Testis (tissue), 3 donors: ENCODE measurements around the gene FBXO31. TPM values are rescaled to one million over a fixed set of nuclear protein-coding genes. Genes with fewer than 3 reads are reported as not detected.

ENCODE experiments used
- DNase-seq: peaks from one replicate; pipeline ENCODE4 v3.0.0-alpha.2; 2019
- H3K27ac ChIP-seq, 2 donors: fragments of 200-600 bp; sonication (generic); one replicate each; pipeline ENCODE4 v1.5.1; 2019
- H3K27me3 ChIP-seq: fragments of 200-600 bp; sonication (generic); one replicate; pipeline ENCODE4 v1.5.1; 2019
- H3K36me3 ChIP-seq: fragments of 200-600 bp; sonication (generic); one replicate; pipeline ENCODE4 v1.5.1; 2017; ENCODE audit warnings: low read depth; ENCODE audit errors: missing control alignments
- H3K4me1 ChIP-seq: fragments of 200-600 bp; sonication (generic); one replicate; pipeline ENCODE4 v1.5.1; 2019
- H3K4me3 ChIP-seq, 2 donors: fragments of 200-600 bp; sonication (generic); one replicate each; pipeline ENCODE4 v1.5.1; 2017 to 2019
- H3K9me3 ChIP-seq: fragments of 200-600 bp; sonication (generic); one replicate; pipeline ENCODE4 v1.5.1; 2017
- POLR2A ChIP-seq: fragments of 450-650 bp; IDR thresholded peaks from one replicate; pipeline ENCODE4 v1.6.1; 2017; ENCODE audit warnings: antibody characterized with exemption, mild to moderate bottlenecking, moderate library complexity
- WGBS, 2 donors: methylation state at CpG; one replicate each; pipeline ENCODE4 v1.1.5; 2018; 5-methylcytosine and 5-hydroxymethylcytosine counted together
- intact Hi-C: fragments of 100-400 bp; cut with DNase I; formaldehyde crosslinking; loops from one replicate; pipeline ENCODE4 v1.15.1; 2023; ENCODE audit warnings: low total_unique reads
- polyA plus RNA-seq: library from polyadenylated mRNA; stranded (reverse); fragments of 350-450 nt; fragmentation: Illumina TruSeq; extraction: RNeasy Lipid Tissue Mini Kit (QIAGEN cat#74804); gene quantifications from one replicate; pipeline ENCODE4 v1.2.3, GENCODE V29; 2014; ENCODE audit warnings: low read depth, low replicate concordance; ENCODE audit not compliant: insufficient read depth
- total RNA-seq, 2 donors: library from RNA; depleted of rRNA; stranded (reverse); fragments of >200 nt; gene quantifications; one replicate each; pipeline ENCODE4 v1.2.3, GENCODE V29; 2016
- TF ChIP-seq, protein P1 (sequence below), 3 experiments: fragments of 450-650 bp in 2 of 3; fragments of 200-600 bp in 1 of 3; sonication (generic) in 1 of 3; IDR thresholded peaks; one replicate each; pipeline ENCODE4 v1.5.1; 2016 to 2019; ENCODE audit warnings: antibody characterized with exemption in 3 of 3, mild to moderate bottlenecking in 2 of 3, moderate library complexity in 1 of 3

Gene FBXO31
- total and polyA plus RNA-seq, 3 donors from 2014 or later = 73.9 to 215 (median 115) TPM

DNA sequence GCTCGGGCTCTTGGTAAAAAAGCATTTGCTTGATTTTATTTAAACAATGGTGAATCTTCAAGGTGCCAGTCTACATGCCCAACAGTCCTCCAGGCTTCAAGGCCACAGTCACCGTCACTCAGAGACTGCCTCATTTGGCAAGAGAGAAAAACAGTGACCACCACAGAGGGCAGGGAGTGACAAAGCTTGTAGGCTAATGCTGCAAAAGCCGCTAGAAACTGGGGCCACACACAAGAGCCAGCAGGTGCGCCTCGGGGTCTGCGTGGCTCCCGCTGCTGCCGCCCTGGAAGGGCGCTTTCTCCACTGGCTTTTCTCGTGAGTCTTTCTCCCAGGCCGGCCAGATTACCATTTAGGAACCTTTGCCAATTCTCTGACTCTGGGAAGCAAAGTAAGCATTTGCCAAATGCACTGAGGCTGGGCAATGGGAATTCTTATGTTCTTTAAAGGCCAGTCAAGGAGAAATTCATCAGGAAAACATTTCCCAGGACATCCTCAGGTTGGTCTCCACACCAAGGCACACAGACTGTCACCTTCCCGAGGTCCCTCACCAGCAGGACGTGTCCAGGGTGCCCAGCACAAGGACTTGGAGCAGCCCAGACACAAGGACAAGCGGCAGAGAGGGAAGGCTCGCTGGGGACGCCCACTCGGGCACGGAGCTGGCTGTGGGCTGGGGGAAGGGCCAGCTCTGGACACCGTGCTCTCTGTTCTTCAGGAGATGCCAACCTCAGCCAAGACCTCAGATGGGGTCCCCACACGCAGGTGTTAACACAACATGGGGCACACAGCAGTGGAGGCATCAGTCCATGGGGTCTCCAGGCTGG is 53.9 kb downstream of the FBXO31 start:
- intact Hi-C loops = no loop called here
- Histone ChIP-seq H3K27me3 (no peaks in the 10 kb centered on the region), H3K4me1 (no peaks in the 10 kb centered on the region), H3K27ac (peak overlapping the region in 1 of 2 donors; percentile 4), H3K4me3 (no peak overlapping the region), H3K9me3 (no peaks in the 10 kb centered on the region), H3K36me3 (no peaks in the 10 kb centered on the region)
- DNase-seq = no peak
- no peak for TF ChIP-seq POLR2A
- TF ChIP-seq, protein P1, sequence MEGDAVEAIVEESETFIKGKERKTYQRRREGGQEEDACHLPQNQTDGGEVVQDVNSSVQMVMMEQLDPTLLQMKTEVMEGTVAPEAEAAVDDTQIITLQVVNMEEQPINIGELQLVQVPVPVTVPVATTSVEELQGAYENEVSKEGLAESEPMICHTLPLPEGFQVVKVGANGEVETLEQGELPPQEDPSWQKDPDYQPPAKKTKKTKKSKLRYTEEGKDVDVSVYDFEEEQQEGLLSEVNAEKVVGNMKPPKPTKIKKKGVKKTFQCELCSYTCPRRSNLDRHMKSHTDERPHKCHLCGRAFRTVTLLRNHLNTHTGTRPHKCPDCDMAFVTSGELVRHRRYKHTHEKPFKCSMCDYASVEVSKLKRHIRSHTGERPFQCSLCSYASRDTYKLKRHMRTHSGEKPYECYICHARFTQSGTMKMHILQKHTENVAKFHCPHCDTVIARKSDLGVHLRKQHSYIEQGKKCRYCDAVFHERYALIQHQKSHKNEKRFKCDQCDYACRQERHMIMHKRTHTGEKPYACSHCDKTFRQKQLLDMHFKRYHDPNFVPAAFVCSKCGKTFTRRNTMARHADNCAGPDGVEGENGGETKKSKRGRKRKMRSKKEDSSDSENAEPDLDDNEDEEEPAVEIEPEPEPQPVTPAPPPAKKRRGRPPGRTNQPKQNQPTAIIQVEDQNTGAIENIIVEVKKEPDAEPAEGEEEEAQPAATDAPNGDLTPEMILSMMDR (IDR thresholded peaks at IDR 0.05) = no peak
- 89 to 91% methylated on average over 10 to 20 of the region's 20 CpGs for WGBS, 2 donors

DNA sequence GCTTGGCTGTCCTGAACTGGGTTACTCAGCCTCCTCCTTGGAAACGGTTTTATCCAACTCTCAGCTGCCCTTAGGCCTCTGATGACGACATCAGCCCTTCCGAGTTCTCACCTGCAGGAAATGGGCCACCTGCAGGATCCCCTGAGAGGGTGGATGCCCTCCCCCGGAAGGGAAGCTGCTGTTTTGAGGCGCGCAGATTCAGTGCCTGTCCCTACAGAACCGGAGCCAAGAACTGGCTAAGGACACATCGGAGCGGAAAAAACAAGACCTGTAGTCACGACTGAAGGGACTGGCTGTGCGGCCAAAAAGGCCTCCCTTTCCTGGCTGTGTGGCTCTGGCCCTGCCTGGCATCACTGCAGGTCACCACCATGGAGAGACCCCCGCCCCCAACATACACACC is 54.7 kb downstream of the FBXO31 start:
- no peak for DNase-seq
- H3K4me3 ChIP-seq = no peak overlapping the region
- no peak overlapping the region for H3K27ac ChIP-seq
- 88 to 92% methylated on average over 9 to 12 of the region's 12 CpGs for WGBS, 2 donors
- no peaks in the 10 kb centered on the region for H3K9me3 ChIP-seq
- H3K36me3 ChIP-seq = no peaks in the 10 kb centered on the region
- TF ChIP-seq POLR2A = no peak
- TF ChIP-seq, protein P1 (IDR thresholded peaks at IDR 0.05) = no peak
- no peaks in the 10 kb centered on the region for H3K4me1 ChIP-seq
- intact Hi-C loops = no loop called here
- H3K27me3 ChIP-seq = no peaks in the 10 kb centered on the region

DNA sequence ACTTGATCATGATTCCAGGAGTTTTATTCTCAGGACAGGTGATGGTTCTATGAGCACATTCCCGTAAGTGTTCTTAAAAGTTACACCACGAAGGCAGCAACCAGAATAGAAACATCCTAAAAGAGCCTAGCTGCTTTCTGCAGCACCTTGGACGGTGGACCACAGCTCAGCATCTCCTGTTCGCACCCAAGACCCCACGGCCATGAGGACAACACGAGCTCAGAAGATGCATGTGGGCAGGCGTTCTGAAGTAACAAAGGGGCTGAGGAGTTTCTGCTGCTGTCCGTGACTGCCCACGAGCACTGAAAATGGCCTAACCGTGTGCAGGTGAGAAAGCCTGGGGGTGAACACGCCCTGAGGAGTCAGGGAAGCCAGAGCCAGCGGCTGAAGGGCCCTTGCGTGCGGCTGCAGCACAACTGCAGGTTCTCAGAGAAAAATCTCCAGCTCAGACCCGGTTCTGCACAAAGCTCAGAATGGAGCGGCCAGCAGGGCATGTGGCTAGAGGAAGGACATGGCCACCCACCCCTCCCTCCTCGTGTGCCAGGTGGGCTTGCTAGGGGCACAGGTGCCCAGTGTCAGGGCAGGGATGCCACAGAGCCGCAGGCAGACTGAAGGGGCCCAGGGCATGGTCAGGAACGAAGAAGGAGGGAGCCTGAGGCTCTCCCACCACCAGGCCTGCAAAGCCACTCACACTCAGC is 55.6 kb downstream of the FBXO31 start:
- intact Hi-C loops = loop anchor here (2.0 kb wide), 1 partner anchor 53 kb away; no protein-coding TSS in a partner anchor
- Histone ChIP-seq H3K4me3 (no peak overlapping the region), H3K36me3 (no peaks in the 10 kb centered on the region), H3K4me1 (no peaks in the 10 kb centered on the region), H3K9me3 (no peaks in the 10 kb centered on the region), H3K27me3 (no peaks in the 10 kb centered on the region), H3K27ac (peak overlapping the region in 1 of 2 donors; percentile 30)
- TF ChIP-seq POLR2A = no peak
- TF ChIP-seq, protein P1 (IDR thresholded peaks at IDR 0.05) = no peak
- 86 to 92% methylated on average over 19 of the region's 19 CpGs for WGBS, 2 donors
- no peak for DNase-seq

DNA sequence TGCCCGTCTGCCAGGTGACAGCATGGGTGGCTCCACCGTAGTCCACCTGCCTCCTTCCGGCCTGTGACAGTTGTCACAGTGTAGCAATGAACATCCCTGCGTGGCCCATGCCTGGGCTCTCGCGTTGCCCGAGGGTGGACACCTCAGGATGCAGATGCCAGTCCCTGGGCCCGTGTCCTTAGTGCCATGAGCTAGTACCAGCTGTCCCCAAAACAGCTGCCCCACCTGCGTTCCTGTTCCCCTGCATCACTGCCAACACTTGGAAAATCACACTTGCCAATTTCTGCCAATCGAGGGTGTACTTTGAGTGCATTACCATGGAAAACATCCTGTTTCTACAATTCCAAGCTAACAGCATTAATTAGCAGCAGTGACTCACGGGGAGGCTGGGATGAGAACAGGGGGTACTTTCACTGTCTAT is 57.4 kb downstream of the FBXO31 start:
- TF ChIP-seq POLR2A = no peak
- 70 to 77% methylated on average over 11 of the region's 11 CpGs for WGBS, 2 donors
- no peak for DNase-seq
- Histone ChIP-seq H3K27ac (no peak overlapping the region), H3K36me3 (no peaks in the 10 kb centered on the region), H3K27me3 (no peaks in the 10 kb centered on the region), H3K4me1 (no peaks in the 10 kb centered on the region), H3K4me3 (no peak overlapping the region), H3K9me3 (no peaks in the 10 kb centered on the region)
- intact Hi-C loops = loop anchor here (2.0 kb wide), 1 partner anchor 55 kb away; no protein-coding TSS in a partner anchor

DNA sequence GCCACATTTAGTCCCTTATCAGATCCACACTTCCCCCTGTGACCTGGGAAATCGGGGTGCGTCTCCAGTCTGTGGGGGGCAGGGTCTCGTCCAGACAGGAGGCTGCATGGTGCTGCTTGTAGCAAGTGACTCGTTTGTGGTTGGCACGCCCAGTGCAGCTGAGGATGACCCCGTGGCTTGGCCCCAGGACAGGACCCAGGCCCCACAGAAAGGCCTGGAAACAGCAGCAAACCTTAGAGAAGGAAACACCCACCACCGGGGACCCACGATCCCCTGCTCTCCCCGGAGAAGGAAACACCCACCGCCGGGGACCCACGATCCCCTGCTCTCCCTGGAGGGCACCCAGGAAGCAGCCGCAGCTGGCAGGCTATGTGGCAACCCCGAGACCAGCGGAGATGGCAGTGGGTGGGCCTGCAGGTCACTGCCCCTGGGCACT is 58.1 kb downstream of the FBXO31 start:
- H3K4me3 ChIP-seq = no peak overlapping the region
- 76 to 79% methylated on average over 6 to 14 of the region's 15 CpGs for WGBS, 2 donors
- H3K4me1 ChIP-seq = no peaks in the 10 kb centered on the region
- no peak overlapping the region for H3K27ac ChIP-seq
- DNase-seq = no peak
- no peak for TF ChIP-seq POLR2A
- TF ChIP-seq, protein P1 (IDR thresholded peaks at IDR 0.05) = no peak
- no peaks in the 10 kb centered on the region for H3K36me3 ChIP-seq
- intact Hi-C loops = no loop called here
- H3K27me3 ChIP-seq = no peaks in the 10 kb centered on the region
- H3K9me3 ChIP-seq = no peaks in the 10 kb centered on the region
